Muscle layer of colon (tissue), 2 donors: ENCODE results near the gene MYL3.

Experiments used
- H3K27ac ChIP-seq: one replicate; pipeline ENCODE4 v1.7.0; 2013; ENCODE audit warnings: low read depth, mild to moderate bottlenecking, low read length, moderate library complexity
- H3K27me3 ChIP-seq, 2 donors: one replicate each; pipeline ENCODE4 v1.7.0; 2013; ENCODE audit warnings: low read length in 2 of 2, mild to moderate bottlenecking in 2 of 2; ENCODE audit not compliant: insufficient read depth in 2 of 2, control insufficient read depth in 1 of 2
- H3K36me3 ChIP-seq: one replicate; pipeline ENCODE4 v1.7.0; 2013; ENCODE audit warnings: mild to moderate bottlenecking, low read length; ENCODE audit not compliant: insufficient read depth
- H3K4me1 ChIP-seq: one replicate; pipeline ENCODE4 v1.7.0; 2013; ENCODE audit warnings: mild to moderate bottlenecking, low read length; ENCODE audit not compliant: insufficient read depth
- H3K4me3 ChIP-seq, 2 donors: one replicate each; pipeline ENCODE4 v1.7.0; 2013; ENCODE audit warnings: low read length in 2 of 2, low read depth in 1 of 2, mild to moderate bottlenecking in 1 of 2, moderate library complexity in 1 of 2
- H3K9ac ChIP-seq: one replicate; pipeline ENCODE4 v1.7.0; 2013; ENCODE audit warnings: low read length
- H3K9me3 ChIP-seq: one replicate; pipeline ENCODE4 v1.7.0; 2013; ENCODE audit warnings: mild to moderate bottlenecking, low read length
- donor health status: abdominal sarcoma.
- donor health status: Adenocarcinoma of cecum.

The MYL3 gene

DNA sequence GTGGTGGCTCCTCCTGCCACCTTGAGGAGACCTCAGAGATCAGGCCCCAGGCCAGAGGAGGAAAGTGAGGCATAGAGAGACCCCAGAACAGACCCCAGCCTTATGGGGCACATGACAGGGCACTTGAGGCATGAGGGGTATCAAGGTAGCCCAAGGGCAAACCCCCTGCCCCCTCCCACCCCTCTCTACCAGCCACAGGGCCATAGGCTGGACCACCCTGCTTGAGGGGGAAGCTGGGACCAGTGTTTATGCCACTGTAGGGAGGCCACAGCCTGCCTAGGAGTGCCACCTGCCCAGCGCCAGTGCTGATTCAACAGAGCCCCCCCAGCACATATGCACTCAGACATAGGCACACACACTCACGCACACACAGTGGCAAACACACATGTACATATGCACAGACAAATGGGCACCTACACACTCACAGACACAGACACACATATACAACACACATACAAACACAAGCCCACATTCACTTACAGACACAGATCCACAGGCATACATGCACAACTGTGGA lies 10.3 kb downstream of the MYL3 start:
- H3K9ac ChIP-seq = no peak overlapping the region
- H3K9me3 ChIP-seq = no peaks in the 10 kb centered on the region
- no peaks in the 10 kb centered on the region for H3K27me3 ChIP-seq
- no peak overlapping the region for H3K27ac ChIP-seq
- H3K4me3 ChIP-seq = no peak overlapping the region
- no peaks in the 10 kb centered on the region for H3K36me3 ChIP-seq
- H3K4me1 ChIP-seq = no peaks in the 10 kb centered on the region

- no peak overlapping the region for H3K9ac ChIP-seq
- no peaks in the 10 kb centered on the region for H3K36me3 ChIP-seq
- H3K27me3 ChIP-seq = no peaks in the 10 kb centered on the region
- no peaks in the 10 kb centered on the region for H3K4me1 ChIP-seq
- no peak overlapping the region for H3K4me3 ChIP-seq
- no peaks in the 10 kb centered on the region for H3K9me3 ChIP-seq
- H3K27ac ChIP-seq = no peak overlapping the region
These were observed 10.9 kb downstream of the MYL3 start for GRCh38 chr3:46852334-46852720.

- no peak overlapping the region for H3K9ac ChIP-seq
- no peaks in the 10 kb centered on the region for H3K27me3 ChIP-seq
- no peaks in the 10 kb centered on the region for H3K9me3 ChIP-seq
- no peak overlapping the region for H3K27ac ChIP-seq
- peaks cover 2% of the 10 kb centered on the region for H3K4me1 ChIP-seq
- no peak overlapping the region for H3K4me3 ChIP-seq
- no peaks in the 10 kb centered on the region for H3K36me3 ChIP-seq
These were observed 11.6 kb downstream of the MYL3 start for GRCh38 chr3:46851364-46852333.

- Histone ChIP-seq H3K4me1 (peaks cover 7% of the 10 kb centered on the region), H3K9me3 (no peaks in the 10 kb centered on the region), H3K27me3 (no peaks in the 10 kb centered on the region), H3K27ac (no peak overlapping the region), H3K36me3 (no peaks in the 10 kb centered on the region), H3K4me3 (no peak overlapping the region), H3K9ac (no peak overlapping the region)
These were observed 12.8 kb downstream of the MYL3 start for GRCh38 chr3:46850468-46850779.

DNA sequence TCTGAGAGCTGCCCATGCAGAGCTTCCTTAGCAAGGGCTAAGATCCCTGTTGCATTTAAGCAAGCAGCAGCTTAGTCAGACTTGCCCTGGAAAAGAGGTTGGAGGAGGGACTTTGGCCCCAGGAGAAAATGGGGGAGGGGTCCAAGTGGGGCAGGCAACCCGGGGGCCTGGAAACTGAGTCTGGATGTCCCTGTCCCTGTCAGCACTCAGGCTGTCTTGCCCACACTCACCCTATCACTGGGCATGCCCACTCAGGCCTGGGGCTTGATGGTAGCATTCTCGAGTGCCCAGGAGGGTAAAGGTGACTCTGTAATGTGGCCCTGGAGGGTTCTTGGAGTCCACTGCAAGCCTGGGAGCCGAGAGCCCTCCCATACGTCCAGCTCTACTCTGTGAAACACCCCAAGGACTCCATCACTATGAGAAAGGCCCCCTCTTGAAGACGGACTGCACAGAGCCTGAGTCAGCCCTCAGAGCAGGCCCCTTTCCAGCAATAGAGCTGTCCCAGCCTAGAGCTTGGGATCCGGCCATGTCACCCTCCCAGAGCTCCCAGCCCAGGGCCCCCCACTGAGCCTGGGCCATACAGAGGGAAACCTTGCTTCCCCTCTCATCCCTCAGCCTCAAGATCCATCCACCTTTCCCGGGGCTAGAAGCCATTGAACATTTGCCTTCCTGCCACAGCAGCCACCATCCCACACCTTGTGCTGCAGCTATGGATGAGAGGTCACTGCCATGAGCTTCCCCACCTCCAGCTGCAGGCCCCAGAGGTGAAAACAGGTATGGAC lies 13.4 kb downstream of the MYL3 start:
- peaks cover 11% of the 10 kb centered on the region for H3K4me1 ChIP-seq
- no peak overlapping the region for H3K27ac ChIP-seq
- H3K9me3 ChIP-seq = no peaks in the 10 kb centered on the region
- no peak overlapping the region for H3K9ac ChIP-seq
- no peak overlapping the region for H3K4me3 ChIP-seq
- no peaks in the 10 kb centered on the region for H3K27me3 ChIP-seq
- no peaks in the 10 kb centered on the region for H3K36me3 ChIP-seq

DNA sequence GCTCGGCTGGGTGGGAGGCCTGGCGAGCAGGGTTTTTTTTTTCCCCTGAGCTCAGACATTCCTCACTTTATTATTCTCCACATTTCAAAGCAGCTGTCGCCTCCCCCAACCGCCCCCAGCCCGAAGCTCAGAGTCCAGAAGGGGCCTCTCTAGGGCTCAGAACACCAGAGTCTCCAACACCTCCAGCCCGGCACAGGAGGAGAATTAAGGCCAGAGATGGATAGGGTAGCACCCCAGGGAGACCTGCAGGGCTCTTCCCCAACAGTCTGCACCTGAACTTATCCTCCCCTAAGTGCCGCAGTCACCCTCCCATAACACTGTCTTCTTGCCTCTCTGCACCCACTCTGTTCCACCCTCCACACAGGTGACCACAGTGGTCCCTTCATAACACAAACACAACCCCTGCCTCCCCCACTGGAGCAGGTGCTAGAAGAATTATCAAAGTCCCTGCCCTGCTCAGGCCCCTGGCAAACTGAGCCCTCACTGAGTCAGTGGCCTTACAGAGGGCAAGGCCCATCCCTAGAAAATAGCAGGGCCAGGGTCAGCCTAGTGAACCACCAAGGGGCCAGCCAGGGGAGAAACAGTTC lies 14.1 kb downstream of the MYL3 start:
- H3K36me3 ChIP-seq = no peaks in the 10 kb centered on the region
- no peak overlapping the region for H3K27ac ChIP-seq
- H3K4me3 ChIP-seq = no peak overlapping the region
- no peaks in the 10 kb centered on the region for H3K9me3 ChIP-seq
- H3K9ac ChIP-seq = no peak overlapping the region
- H3K4me1 ChIP-seq = peaks cover 11% of the 10 kb centered on the region
- no peaks in the 10 kb centered on the region for H3K27me3 ChIP-seq

GRCh38 chr3:46848271-46849044 lies 14.8 kb downstream of the MYL3 start:
- H3K9me3 ChIP-seq = no peaks in the 10 kb centered on the region
- peaks cover 11% of the 10 kb centered on the region for H3K4me1 ChIP-seq
- H3K27me3 ChIP-seq = no peaks in the 10 kb centered on the region
- H3K36me3 ChIP-seq = no peaks in the 10 kb centered on the region
- H3K9ac ChIP-seq = no peak overlapping the region
- no peak overlapping the region for H3K27ac ChIP-seq
- no peak overlapping the region for H3K4me3 ChIP-seq

- H3K27ac ChIP-seq = no peak overlapping the region
- H3K36me3 ChIP-seq = no peaks in the 10 kb centered on the region
- no peak overlapping the region for H3K4me3 ChIP-seq
These were observed 15.5 kb downstream of the MYL3 start for GRCh38 chr3:46847744-46848143.

GRCh38 chr3:46846624-46847542 lies 16.4 kb downstream of the MYL3 start:
- Histone ChIP-seq H3K4me3 (peak overlapping the region in 1 of 2 donors; percentile 51), H3K9me3 (no peaks in the 10 kb centered on the region), H3K27me3 (no peaks in the 10 kb centered on the region), H3K4me1 (peaks cover 11% of the 10 kb centered on the region), H3K36me3 (no peaks in the 10 kb centered on the region), H3K9ac (peak overlapping the region; percentile 11), H3K27ac (peak overlapping the region; percentile 76)

More at GRCh38 chr3:46847744-46848143, 15.5 kb downstream of the MYL3 start:
- H3K27me3 ChIP-seq = no peaks in the 10 kb centered on the region
- H3K4me1 ChIP-seq = peaks cover 11% of the 10 kb centered on the region
- H3K9me3 ChIP-seq = no peaks in the 10 kb centered on the region
- no peak overlapping the region for H3K9ac ChIP-seq
